SH-SY5Y (cell line): ENCODE data around the gene EGFL8.

Experiments
- GATA2 ChIP-seq: IDR thresholded peaks from 2 replicates; pipeline ENCODE4 v1.6.1; 2011; ENCODE audit warnings: mild to moderate bottlenecking, low read depth, low read length
- GATA3 ChIP-seq: IDR thresholded peaks from 2 replicates; pipeline ENCODE4 v1.6.1; 2011; ENCODE audit warnings: low read depth, mild to moderate bottlenecking, low read length, moderate library complexity

EGFL8 gene

DNA sequence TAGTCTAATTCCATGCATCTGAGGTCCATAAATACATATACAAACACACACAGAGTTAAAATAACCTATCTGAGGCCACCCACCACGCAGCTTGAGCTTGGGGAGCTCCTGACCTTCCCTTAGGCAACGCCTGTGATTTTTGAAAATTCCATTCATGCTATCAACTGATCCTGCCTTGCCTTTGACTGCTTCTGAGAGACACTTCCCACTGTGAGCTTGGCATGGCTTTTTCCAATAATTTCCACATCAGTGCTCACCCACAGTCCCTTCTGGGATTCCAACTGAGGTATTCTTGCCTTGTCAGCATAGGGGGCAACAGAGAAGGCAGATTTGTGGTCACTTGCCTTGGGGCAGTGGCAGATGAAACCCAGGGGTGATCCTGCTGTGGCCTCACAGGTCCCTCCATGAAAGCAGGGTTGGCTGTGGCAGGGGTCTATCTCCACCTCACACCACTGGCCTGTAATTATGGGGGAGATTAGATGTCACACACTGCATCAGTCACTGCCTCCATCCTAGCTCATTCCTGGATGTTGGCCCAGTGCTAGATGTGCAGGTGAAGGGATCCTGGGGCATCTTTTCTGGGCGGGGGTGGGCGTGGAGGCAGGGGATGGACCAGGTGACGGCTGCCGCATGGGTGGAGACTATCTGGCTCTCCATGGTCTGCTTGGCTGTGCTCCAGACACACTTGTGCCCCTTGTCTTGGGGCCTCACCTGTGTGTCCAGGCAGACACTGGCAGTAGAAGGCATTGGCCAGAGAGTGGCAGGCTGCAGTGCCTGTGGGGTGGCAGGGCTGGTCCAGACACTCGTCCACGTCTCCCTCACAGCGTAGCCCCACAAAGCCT lies 39.3 kb downstream of the EGFL8 start:
- TF ChIP-seq GATA3 (no peak), GATA2 (no peak)

DNA sequence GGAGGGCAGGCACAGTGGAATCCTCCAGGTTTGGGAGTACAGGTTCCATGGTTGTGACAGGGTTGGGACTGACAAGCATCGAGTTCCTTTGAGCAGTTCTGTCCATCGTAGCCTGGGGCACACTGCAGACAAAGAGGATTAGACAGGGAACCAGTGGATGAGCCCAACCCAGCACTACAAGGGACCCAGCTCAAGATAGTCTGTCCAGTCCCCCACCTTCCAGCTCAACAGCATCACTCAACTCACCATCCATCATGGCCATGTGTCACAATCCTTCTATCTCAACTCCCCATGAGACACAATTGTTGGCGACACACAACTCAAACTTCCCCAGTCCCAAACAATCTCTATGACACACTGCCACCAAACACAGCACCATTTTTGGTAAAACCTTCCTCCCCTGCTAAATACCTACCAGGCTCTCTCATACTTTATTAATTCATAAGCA lies 39.9 kb downstream of the EGFL8 start:
- TF ChIP-seq GATA3 (no peak), GATA2 (no peak)

DNA sequence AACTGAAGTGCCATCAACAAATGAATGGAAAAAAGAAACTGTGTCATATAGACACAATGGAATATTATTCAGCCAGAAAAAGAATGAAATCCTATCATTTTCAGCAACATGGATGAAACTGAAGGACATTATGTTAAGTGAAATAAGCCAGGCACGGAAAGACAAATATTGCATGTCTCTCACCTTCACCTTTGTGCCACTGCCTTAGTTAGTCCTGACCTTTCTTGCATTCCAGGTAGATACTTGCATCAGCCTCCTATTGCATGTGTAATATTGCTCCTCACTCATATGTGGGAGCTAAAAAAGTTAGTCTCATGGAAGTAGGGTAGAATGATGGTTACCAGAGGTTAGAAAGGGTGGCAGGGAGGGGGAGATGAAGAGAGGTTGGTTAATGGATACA lies 44.6 kb downstream of the EGFL8 start:
- TF ChIP-seq GATA3 = no peak
- TF ChIP-seq GATA2 = no peak

DNA sequence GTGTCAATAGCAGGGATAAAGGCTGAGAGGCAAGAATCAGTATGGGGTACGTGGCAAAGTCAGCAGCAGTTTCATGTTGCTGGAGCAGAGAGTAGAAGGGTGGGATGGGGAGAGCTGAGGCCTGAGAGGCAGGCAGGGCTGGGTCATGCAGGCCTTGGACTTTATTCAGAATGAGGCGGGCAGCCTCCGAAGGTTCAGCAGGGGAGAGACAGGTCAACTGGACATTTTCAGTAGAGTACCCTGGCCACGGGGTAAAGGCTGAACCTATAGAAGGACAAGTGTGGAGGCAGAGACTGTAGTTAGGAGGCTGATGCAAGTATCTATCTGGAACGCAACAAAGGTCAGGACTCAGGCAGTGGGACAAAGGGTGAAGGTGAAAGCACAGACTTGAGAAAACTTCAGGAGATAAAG lies 45.8 kb downstream of the EGFL8 start:
- TF ChIP-seq GATA3 = no peak
- TF ChIP-seq GATA2 = no peak

DNA sequence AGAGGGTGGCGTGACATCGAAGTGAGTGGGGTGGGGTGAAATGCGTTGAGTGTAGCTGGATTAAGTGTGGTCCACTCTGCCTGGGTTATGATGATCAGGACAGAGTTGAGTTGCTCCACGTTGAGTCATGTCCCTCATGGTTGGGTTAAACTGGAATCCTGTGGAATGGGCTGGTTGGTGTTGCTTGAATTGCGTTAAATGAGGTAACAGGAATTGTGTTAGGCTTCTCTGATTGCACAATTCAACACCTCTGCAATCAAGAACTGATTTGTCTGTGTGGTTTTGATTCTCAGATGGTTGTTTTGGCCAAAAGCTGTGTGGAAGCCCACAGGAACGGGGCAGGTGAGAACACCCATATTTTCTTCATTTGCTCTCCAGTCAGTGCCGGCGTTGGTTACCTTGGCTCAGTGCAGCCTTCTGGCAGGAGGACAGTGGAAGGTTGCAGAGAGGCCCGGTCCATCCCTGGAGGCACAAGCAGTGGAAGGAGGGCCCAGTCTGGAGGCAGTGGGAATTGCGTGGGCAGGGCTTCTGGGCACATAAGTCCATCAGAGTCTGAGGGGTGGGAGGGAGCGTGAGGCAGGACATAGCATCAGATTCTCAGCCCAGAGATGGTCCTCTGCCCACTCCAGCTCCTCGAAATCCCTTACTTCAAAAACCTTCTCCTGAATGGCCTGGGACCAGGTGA lies 47.8 kb downstream of the EGFL8 start:
- no peak for TF ChIP-seq GATA3
- TF ChIP-seq GATA2 = no peak

DNA sequence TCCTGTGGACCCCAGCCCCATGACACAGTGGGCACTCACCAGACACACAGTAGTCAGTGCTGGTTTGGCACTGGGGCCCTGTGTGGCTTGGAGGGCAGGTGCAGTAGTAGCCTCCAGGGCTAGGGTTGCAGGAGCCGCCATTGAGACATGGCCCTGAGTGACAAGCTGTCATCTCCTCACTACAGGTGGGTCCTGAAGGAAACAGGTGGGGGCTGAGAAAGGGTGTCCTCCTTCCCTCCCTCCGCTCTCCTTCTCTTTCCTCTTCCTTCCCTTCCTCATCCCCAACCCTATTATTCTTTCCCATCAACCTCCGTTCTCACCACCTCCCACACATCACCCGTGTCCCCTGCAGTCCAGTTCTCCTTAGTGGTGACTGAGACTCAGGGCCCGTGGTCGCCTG lies 49.3 kb downstream of the EGFL8 start:
- TF ChIP-seq GATA2 = no peak
- no peak for TF ChIP-seq GATA3

DNA sequence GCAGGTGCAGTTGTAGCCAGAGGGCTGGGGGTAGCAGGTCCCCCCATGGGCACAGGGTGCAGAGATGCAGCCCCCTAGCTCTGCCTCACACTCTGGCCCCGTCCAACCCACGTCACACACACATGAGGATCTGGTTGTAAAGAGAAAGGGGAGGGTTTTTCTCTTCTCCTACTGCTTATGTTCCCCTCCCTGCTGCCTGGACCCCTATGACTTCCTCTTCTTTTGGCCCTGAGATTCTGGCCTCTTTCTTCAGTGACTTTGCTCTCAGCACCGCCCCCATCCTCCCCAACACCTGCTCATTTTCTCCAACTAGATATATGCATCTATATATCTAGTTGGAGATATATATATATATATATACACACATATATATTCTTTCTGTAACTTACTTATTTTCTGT lies 49.7 kb downstream of the EGFL8 start:
- TF ChIP-seq GATA2 = no peak
- TF ChIP-seq GATA3 = no peak

DNA sequence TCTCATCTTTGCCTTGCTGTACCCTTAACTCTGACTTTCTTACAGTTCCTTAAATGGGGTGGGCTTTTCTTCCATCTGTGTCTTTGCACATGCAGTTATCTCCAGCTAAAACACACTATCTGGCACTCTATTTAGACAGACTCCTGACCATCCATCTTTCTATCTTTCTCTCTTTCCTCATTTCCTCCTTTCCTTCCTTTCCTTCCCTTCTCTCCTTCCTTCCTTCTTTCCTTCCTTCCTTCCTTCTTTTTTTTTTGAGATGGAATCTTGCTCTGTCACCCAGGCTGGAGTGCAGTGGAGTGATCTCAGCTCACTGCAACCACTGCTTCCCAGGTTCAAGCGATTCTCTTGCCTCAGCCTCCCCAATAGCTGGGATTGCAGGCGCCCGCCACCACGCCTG lies 51.2 kb downstream of the EGFL8 start:
- no peak for TF ChIP-seq GATA2
- no peak for TF ChIP-seq GATA3

DNA sequence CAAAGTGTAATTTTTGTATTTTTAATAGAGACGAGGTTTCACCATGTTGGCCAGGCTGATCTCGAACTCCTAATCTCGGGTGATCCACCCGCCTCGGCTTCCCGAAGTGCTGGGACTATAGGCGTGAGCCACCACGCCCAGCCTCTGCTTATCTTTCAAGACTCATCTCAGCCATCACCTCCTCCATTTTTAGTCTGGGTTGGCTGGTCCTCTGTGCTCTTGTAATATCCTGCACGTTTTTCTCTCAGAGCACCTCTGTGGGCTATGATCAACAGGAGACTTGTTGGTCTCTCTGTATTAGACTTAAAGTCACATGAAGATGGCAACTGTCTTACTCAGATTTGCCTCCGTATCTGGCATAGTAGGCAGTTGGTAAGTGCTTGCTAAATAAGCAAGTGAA lies 51.9 kb downstream of the EGFL8 start:
- no peak for TF ChIP-seq GATA3
- TF ChIP-seq GATA2 = no peak

DNA sequence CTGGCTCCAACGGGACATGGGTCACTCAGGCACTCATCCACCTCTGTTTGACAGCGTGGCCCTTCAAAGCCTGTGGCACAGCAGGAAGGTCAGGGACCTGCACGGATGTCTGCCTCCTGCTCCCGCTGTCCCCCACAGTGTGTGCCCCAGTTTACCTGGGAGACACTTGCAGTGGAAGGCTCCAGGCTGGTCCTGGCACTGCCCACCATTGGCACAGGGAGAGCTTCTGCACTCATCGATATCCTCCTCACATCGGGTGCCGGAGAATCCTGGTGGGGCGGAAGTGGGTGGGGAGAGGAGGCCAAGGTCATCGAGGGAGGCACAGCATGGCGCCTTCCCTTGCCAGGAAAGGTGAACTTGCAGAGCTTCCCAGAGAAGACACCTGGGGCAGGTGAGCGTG lies 52.6 kb downstream of the EGFL8 start:
- TF ChIP-seq GATA3 (no peak), GATA2 (no peak)
